ENCODE measurements around the gene GGT6.

The GGT6 gene

DNA sequence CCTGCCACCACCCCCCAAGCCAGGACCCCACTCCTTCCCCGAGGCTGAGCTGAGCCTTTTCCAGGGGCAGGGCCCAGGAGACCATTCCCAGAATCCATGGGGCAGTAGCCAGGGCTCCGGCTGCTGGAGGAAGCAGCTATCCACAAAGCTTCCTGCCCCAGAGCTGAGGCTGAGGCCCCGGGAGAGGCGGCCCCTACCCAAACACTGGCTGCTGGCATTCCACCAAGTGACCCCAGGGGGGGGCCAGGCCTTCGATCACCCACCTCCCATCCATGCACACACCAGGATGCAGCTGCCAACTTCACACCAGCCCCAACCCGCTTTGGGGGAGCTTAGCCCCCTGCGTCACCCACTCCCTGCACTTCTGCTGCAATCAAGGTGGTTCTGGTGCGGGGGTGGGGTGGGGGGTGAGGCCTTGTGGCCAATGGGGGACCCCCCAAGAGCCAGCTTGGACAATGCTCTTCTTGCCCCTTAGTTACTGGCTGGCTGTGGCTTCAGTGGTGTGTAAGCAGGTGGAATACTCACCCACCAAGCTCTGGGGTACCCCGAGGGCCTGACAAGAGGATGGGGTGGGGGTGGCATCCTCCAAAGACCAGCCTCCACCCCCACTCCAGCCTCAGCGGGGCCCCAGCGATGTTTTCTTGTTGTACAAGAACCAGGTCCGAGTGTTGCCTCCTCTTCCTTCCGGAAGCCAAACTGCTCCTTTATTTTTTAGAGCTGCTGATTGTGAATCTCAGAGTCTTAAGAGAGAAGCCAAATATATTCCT, 22.0 kb downstream of the GGT6 start:
- peak overlapping the region in 1 of 2 donors; percentile 73 for H3K27ac ChIP-seq
- no peak overlapping the region for H3K4me3 ChIP-seq
- no peak for DNase-seq (ENCODE audit: low spot score)
- TF ChIP-seq, protein P1, sequence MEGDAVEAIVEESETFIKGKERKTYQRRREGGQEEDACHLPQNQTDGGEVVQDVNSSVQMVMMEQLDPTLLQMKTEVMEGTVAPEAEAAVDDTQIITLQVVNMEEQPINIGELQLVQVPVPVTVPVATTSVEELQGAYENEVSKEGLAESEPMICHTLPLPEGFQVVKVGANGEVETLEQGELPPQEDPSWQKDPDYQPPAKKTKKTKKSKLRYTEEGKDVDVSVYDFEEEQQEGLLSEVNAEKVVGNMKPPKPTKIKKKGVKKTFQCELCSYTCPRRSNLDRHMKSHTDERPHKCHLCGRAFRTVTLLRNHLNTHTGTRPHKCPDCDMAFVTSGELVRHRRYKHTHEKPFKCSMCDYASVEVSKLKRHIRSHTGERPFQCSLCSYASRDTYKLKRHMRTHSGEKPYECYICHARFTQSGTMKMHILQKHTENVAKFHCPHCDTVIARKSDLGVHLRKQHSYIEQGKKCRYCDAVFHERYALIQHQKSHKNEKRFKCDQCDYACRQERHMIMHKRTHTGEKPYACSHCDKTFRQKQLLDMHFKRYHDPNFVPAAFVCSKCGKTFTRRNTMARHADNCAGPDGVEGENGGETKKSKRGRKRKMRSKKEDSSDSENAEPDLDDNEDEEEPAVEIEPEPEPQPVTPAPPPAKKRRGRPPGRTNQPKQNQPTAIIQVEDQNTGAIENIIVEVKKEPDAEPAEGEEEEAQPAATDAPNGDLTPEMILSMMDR (IDR thresholded peaks at IDR 0.05), result no peak

DNA sequence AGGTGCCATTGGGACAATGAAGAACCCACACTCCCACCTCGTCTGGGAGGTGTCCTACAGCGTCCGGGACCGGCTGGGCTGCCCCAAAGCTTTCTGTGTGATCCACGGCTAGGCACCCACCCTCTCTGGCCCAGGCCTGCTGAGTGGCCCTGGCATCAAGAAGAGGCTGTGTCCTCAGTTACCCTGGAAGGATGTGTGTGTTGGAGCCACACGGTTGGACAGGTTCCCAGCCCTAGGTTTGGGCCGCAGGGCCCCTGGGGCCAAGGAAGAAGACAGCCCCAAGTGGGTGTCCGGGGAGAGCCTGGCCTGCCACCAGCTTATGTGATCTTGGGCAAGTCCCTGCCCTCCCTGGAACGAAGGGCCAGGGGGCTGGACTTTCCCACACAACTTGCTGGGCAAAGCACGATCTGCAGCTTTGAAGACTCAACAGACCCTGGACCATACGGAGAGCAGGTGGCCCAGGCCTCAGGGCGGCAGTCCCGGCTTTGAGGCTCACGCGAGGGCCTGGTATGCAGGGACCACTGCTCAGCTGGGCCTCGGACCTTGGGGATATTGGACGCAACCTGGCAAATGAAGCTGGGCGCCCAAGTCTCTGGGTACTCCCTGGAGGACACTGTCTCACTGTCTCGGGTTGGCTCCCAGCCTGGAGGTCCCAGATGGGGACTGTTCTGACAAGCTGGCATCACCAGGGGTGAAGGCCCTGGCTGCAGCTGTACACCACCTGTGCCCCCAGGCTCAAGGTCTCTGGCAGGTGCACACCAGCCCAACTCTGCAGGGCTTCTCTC, 22.7 kb downstream of the GGT6 start:
- TF ChIP-seq, protein P1 (IDR thresholded peaks at IDR 0.05), result no peak
- no peak for DNase-seq (ENCODE audit: low spot score)
- Histone ChIP-seq H3K27ac (peak overlapping the region; percentile 35 to 73), H3K4me3 (no peak overlapping the region)

DNA sequence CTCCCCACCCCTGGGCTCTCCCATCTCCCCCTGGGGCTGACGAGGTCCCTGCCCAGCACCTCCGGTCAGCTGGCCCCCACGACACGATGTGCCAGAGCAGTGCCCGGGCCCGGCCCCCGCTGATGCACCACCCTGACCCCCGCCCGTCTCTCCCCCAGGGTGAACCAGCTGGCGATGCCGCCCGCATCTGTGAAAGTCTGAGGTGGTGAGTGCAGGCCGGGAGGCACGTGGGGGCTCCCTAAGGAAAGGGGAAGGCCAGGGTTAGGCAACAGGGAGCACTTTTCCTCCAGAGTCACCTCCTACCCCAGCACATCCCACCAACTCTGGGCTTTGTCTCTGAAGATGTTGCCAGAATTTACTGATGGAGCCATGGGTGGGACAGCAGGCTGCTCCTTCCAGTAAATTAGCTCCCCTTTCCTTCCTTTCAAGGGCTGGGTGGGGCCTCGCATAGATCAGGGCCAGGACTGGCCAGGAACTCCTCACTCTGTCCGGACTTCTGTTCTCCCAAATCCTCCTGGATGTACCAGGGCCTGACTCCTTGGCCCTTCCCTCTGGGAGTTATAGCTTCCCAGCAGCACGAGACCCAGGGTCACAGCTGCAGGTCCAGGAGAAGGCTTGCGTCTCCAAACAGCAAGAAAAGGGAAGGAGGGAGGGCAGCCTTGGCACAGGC, 23.5 kb downstream of the GGT6 start:
- H3K4me3 ChIP-seq, result peak overlapping the region; percentile 55
- TF ChIP-seq, protein P1 (IDR thresholded peaks at IDR 0.05), result no peak

DNA sequence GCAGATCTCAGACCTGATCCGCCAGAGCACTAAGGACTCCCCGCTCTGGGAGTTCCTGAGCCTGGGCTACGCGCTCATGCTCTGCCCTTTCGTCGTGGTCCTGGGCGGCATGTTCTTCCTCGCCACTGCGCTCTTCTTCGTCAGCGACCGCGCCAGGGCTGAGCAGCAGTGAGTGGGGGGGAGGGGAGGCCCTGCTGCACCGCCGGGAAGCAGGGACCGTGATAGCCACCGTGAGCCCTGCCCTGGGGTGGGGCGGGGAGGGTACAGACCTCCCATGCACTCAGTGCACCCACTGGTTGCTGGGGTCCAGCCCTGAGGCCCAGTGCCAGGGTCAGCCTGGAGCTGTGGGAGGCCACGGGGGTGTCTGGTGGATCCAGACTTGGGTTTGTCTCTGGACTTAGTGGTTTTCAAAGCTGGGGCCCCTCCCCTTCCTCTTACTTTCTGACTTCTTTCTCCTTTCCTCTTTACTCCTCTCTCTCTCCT, 24.1 kb downstream of the GGT6 start:
- DNase-seq (ENCODE audit: low spot score), result no peak
- TF ChIP-seq, protein P1 (IDR thresholded peaks at IDR 0.05), result no peak
- H3K27ac ChIP-seq, result peak overlapping the region; percentile 35 to 73
- peak overlapping the region; percentile 55 for H3K4me3 ChIP-seq

More for the DNA sequence above, 23.5 kb downstream of the GGT6 start:
- DNase-seq (ENCODE audit: low spot score), result no peak
- H3K27ac ChIP-seq, result peak overlapping the region; percentile 35 to 73

DNA sequence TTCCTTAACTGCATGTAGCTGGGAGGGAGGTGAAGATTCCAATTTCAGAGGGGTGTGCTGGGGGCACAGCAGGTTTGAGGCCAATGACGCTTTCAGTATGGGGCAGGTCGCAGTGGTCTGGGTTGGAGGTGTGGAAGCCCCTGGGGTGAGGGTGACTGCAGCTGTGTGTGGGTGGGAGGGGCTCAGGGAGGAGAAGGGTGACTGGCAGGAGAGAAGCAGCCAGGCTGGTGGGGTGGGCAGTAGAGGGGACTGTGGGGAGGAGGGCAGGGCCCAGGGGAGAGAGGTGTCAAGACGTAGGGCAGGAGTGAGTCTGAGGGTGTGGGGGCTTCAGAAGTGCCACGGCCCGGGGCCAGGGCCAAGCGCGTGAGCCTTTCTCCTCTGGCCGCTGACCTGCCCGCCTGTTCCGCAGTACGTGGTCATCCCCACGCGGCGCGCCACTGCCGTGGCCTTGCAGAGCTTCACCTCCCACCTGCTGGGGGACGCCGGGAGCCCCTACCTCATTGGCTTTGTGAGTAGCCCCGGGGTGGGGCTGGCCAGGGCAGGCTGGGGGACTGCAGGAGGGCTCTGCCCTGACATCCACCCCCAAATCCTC, 24.6 kb downstream of the GGT6 start:
- H3K4me3 ChIP-seq, result peak overlapping the region; percentile 55
- TF ChIP-seq, protein P1 (IDR thresholded peaks at IDR 0.05), result no peak
- no peak for DNase-seq (ENCODE audit: low spot score)
- peak overlapping the region in 1 of 2 donors; percentile 73 for H3K27ac ChIP-seq

DNA sequence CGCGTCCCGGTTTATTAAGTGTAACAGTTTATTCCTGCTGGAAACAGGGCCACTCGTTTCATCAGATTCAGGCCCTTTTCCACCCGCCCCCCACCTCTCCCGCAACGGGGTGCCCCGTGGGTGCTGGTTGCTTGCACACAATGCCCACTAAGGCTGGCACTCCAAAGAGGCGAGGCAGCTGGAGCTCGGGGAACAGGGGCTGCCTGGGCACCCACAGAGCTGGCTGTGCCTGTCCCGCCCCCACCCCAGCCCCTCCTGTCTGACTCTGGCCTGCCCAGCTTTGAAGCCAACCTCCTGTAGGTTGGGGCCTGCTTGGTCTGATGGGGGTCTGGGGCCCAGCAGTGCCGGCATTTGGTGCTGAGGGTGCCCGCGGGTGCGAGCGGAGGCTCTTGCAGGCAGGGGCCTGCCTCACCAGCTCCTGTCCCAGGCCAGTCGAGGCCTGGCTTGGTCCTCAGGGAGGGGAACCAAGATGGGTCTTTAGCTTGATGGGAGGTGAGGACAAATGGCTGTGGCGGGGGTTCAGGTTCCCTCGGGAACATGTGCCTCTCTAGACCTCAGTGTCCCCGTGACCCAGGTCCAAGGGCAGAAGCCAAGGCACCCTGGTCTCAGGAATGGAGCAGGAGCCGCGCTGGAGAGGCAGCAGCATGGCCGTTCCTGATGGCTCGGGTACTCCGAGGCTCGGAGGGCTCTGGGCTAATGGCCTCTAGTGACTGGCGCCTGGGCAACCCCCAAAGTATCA, 25.3 kb downstream of the GGT6 start:
- no peak for DNase-seq (ENCODE audit: low spot score)
- TF ChIP-seq, protein P1 (IDR thresholded peaks at IDR 0.05), result no peak
- Histone ChIP-seq H3K27ac (peak overlapping the region in 1 of 2 donors; percentile 76), H3K4me3 (no peak overlapping the region)
